Coronary artery (tissue), 2 donors: ENCODE results near the gene GZMB.

Source experiments
- DNase-seq: peaks from one replicate; pipeline ENCODE4 v3.0.0-alpha.2; 2017; ENCODE audit warnings: low spot score
- H3K27ac ChIP-seq, 2 donors: fragments of 200-600 bp; sonication (generic); one replicate each; pipeline ENCODE4 v1.5.1; 2016 to 2019
- H3K4me3 ChIP-seq: fragments of 200-600 bp; sonication (generic); 2 replicates; pipeline ENCODE4 v1.5.1; 2016; ENCODE audit warnings: mild to moderate bottlenecking, moderate library complexity
- TF ChIP-seq, protein P1 (sequence below): fragments of 200-600 bp; sonication (generic); IDR thresholded peaks from one replicate; pipeline ENCODE4 v1.5.1; 2019; ENCODE audit warnings: antibody characterized with exemption

GZMB gene

DNA sequence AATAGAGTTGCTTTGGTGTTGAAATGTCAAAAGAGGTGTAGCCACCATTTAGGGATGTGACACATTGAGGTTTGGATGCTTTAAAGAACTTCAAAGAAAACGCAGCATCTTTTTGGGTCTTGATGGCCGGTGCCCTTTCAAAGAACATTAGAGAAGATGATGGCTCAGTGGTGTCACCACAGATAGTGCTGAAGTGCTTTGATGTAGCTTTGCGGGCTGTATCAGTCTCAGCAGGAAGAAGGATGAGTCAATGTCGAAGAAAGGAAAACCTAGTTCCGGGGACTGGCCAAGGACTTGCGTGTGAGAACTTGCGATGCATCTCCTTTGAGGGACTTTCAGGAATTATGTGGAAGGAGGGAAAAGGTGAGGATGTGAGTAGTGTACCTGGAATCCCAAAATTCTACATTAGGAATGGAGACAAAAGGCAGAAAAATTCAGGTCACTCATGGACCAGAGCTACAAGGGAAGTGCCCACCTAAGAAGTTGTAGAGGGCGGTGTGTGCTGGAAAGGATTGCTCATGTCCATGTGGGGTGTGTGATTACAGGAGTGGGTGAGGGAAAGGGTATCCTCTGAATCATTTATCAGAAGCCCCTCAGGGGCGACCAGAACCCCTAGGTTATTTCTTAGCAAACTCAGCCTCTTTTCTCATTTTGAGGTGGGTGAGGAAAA, 39.7 kb upstream of the GZMB start:
- no peak overlapping the region for H3K27ac ChIP-seq

GRCh38 chr14:24673059-24673458, 39.1 kb upstream of the GZMB start:
- TF ChIP-seq, protein P1, sequence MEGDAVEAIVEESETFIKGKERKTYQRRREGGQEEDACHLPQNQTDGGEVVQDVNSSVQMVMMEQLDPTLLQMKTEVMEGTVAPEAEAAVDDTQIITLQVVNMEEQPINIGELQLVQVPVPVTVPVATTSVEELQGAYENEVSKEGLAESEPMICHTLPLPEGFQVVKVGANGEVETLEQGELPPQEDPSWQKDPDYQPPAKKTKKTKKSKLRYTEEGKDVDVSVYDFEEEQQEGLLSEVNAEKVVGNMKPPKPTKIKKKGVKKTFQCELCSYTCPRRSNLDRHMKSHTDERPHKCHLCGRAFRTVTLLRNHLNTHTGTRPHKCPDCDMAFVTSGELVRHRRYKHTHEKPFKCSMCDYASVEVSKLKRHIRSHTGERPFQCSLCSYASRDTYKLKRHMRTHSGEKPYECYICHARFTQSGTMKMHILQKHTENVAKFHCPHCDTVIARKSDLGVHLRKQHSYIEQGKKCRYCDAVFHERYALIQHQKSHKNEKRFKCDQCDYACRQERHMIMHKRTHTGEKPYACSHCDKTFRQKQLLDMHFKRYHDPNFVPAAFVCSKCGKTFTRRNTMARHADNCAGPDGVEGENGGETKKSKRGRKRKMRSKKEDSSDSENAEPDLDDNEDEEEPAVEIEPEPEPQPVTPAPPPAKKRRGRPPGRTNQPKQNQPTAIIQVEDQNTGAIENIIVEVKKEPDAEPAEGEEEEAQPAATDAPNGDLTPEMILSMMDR, result no peak
- no peak overlapping the region for H3K27ac ChIP-seq
- H3K4me3 ChIP-seq, result no peak overlapping the region
- DNase-seq, result no peak

More for the DNA sequence above, 39.7 kb upstream of the GZMB start:
- TF ChIP-seq, protein P1, result no peak
- H3K4me3 ChIP-seq, result no peak overlapping the region
- DNase-seq, result no peak

GRCh38 chr14:24670594-24670993, 36.6 kb upstream of the GZMB start:
- TF ChIP-seq, protein P1, result no peak
- H3K27ac ChIP-seq, result no peak overlapping the region
- no peak overlapping the region for H3K4me3 ChIP-seq
- no peak for DNase-seq

DNA sequence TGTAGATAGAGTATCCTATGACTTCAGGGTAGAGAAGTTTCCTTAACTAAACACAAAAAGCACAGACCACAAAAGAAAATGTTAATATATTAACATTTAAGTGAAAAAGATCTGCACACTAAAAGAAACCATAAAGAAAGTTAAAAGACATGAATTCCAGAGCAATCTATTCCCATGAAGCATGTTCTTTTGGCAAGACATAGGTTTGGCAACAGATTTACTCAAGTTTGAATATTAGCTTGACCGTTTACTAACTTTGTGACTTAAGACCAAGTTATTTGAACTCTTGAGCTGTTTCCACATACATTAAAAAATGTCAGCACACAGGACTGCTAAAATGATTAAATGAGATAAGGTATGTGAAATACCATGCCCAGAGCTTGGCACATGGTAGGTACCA, 35.7 kb upstream of the GZMB start:
- no peak for DNase-seq
- Histone ChIP-seq H3K27ac (no peak overlapping the region), H3K4me3 (no peak overlapping the region)
- TF ChIP-seq, protein P1, result no peak

- no peak for DNase-seq
- H3K4me3 ChIP-seq, result no peak overlapping the region
- TF ChIP-seq, protein P1, result no peak
- H3K27ac ChIP-seq, result no peak overlapping the region
These were observed 31.5 kb upstream of the GZMB start for GRCh38 chr14:24665440-24665991.

GRCh38 chr14:24664366-24664765, 30.4 kb upstream of the GZMB start:
- H3K4me3 ChIP-seq, result no peak overlapping the region
- TF ChIP-seq, protein P1, result no peak
- H3K27ac ChIP-seq, result no peak overlapping the region
- DNase-seq, result no peak

GRCh38 chr14:24662753-24663152, 28.8 kb upstream of the GZMB start:
- Histone ChIP-seq H3K4me3 (no peak overlapping the region), H3K27ac (no peak overlapping the region)
- no peak for DNase-seq
- TF ChIP-seq, protein P1, result no peak
